HCT116 (cell line): ENCODE measurements around the gene TNFRSF1A. TPM values are rescaled to one million over a fixed set of nuclear protein-coding genes. Genes with fewer than 3 reads are reported as not detected.

Experiments used
- ATAC-seq: fragments of 200-7000 bp; cut with Tn5 transposase; 2 replicates; pipeline ENCODE4 v1.9.1; 2020; ENCODE audit warnings: mild to moderate bottlenecking, moderate library complexity
- BruUV-seq: library from RNA; stranded (reverse); fragments of 400-500 nt; replicated peaks from 2 replicates; lab custom pipeline; 2021; lab: Mats Ljungman, UMichigan
- CTCF ChIA-PET: fragments of 300-600 bp; sonication (Branson Sonifier 250); formaldehyde crosslinking; loops from one replicate; lab custom pipeline; 2021; ENCODE audit warnings: antibody characterized with exemption; lab: Charles Lee
- POLR2A ChIA-PET: fragments of 300-600, 350-600 bp; sonication (Branson Sonifier 250); formaldehyde crosslinking; loops from one replicate; lab custom pipeline; 2021; ENCODE audit warnings: antibody characterized with exemption; lab: Charles Lee
- RAD21 ChIA-PET, 2 experiments: fragments of 300-600 bp; sonication (Branson Sonifier 250); formaldehyde crosslinking; loops; one replicate each; lab custom pipeline; 2023; ENCODE audit warnings: low total read pairs in 2 of 2; ENCODE audit not compliant: uncharacterized antibody in 2 of 2, unreplicated experiment in 2 of 2, low non-redundant PET in 1 of 2; lab: Charles Lee
- DNase-seq: peaks from one replicate; pipeline ENCODE4 v3.0.0-alpha.2; 2010; ENCODE audit warnings: low read depth, low spot score
- H2AFZ ChIP-seq: fragments of 200-600 bp; shearing (Covaris generic), sonication (generic); 2 replicates; pipeline ENCODE4 v1.6.1; 2017; ENCODE audit warnings: low read depth, mixed run types, mixed read lengths, antibody characterized with exemption, low read length; ENCODE audit not compliant: poor library complexity, severe bottlenecking
- H3K27ac ChIP-seq: 2 replicates; pipeline ENCODE4 v1.5.1; 2012; ENCODE audit warnings: low read depth, low read length
- H3K27me3 ChIP-seq: fragments of 200-600 bp; sonication (generic); 2 replicates; pipeline ENCODE4 v1.6.1; 2016; ENCODE audit warnings: mixed run types, low read length, mixed read lengths; ENCODE audit not compliant: insufficient read depth
- H3K36me3 ChIP-seq, 2 experiments: fragments of 200-500 bp in 1 of 2; fragments of 200-600 bp in 1 of 2; sonication (Bioruptor generic) in 1 of 2; sonication (generic) in 1 of 2; 2 replicates each; pipeline versions ENCODE4 v1.5.1 to v1.6.1; 2014 to 2016; ENCODE audit warnings: low read length in 2 of 2, inconsistent platforms in 1 of 2, mixed read lengths in 1 of 2, mixed run types in 1 of 2; ENCODE audit not compliant: insufficient read depth in 2 of 2, control insufficient read depth in 1 of 2
- H3K4me1 ChIP-seq, 2 experiments: fragments of 200-600 bp in 1 of 2; sonication (generic) in 1 of 2; 2 replicates each; pipeline versions ENCODE4 v1.5.1 to v1.6.1; 2012 to 2017; ENCODE audit warnings: low read length in 2 of 2, inconsistent platforms in 1 of 2, mild to moderate bottlenecking in 1 of 2, mixed read lengths in 1 of 2, mixed run types in 1 of 2, moderate library complexity in 1 of 2; ENCODE audit not compliant: insufficient read depth in 2 of 2, control insufficient read depth in 1 of 2
- H3K4me2 ChIP-seq: fragments of 200-600 bp; sonication (generic); 2 replicates; pipeline ENCODE4 v1.6.1; 2017; ENCODE audit warnings: mixed run types, low read length, mixed read lengths
- H3K4me3 ChIP-seq, 2 experiments: fragments of 200-600 bp in 1 of 2; sonication (generic) in 1 of 2; replicated peaks in 1 of 2; 2 replicates each; pipeline ENCODE4 v1.5.1; 2011 to 2016; ENCODE audit warnings: low read length in 2 of 2, control low read depth in 1 of 2, low read depth in 1 of 2, mild to moderate bottlenecking in 1 of 2, mixed read lengths in 1 of 2, mixed run types in 1 of 2
- H3K79me2 ChIP-seq: fragments of 200-600 bp; sonication (generic); 2 replicates; pipeline ENCODE4 v1.6.1; 2017; ENCODE audit warnings: mild to moderate bottlenecking, mixed run types, low read length, moderate library complexity, mixed read lengths; ENCODE audit not compliant: insufficient read depth
- H3K9ac ChIP-seq: fragments of 200-600 bp; sonication (generic); 2 replicates; pipeline ENCODE4 v1.6.1; 2016; ENCODE audit warnings: low read length, mixed read lengths
- H3K9me2 ChIP-seq: fragments of 200-600 bp; sonication (generic), shearing (Covaris generic); 2 replicates; pipeline ENCODE4 v1.6.1; 2017; ENCODE audit warnings: mixed run types, mild to moderate bottlenecking, moderate library complexity; ENCODE audit not compliant: insufficient read depth
- H3K9me3 ChIP-seq, 2 experiments: fragments of 200-500 bp in 1 of 2; fragments of 200-600 bp in 1 of 2; sonication (Bioruptor generic) in 1 of 2; sonication (generic) in 1 of 2; 2 replicates each; pipeline ENCODE4 v1.6.1; 2014 to 2017; ENCODE audit warnings: low read length in 2 of 2, mixed read lengths in 2 of 2, inconsistent platforms in 1 of 2, low read depth in 1 of 2, mild to moderate bottlenecking in 1 of 2, mixed run types in 1 of 2, moderate library complexity in 1 of 2; ENCODE audit not compliant: control insufficient read depth in 1 of 2, insufficient read depth in 1 of 2
- H4K20me1 ChIP-seq: fragments of 200-600 bp; sonication (generic), shearing (Covaris generic); 2 replicates; pipeline ENCODE4 v1.6.1; 2017; ENCODE audit warnings: mixed run types, mild to moderate bottlenecking, moderate library complexity; ENCODE audit not compliant: insufficient read depth
- CBX3 ChIP-seq: IDR thresholded peaks from 2 replicates; pipeline ENCODE4 v1.6.1; 2012; ENCODE audit warnings: low read depth
- EGR1 ChIP-seq: IDR thresholded peaks from 2 replicates; pipeline ENCODE4 v1.6.1; 2012; ENCODE audit warnings: low read depth
- POLR2AphosphoS5 ChIP-seq: IDR thresholded peaks from 2 replicates; pipeline ENCODE4 v1.6.1; 2011; ENCODE audit warnings: mild to moderate bottlenecking, low read depth, low read length, moderate library complexity
- SIN3A ChIP-seq: IDR thresholded peaks from 2 replicates; pipeline ENCODE4 v1.6.1; 2012; ENCODE audit warnings: low read depth
- TCF7L2 ChIP-seq: IDR thresholded peaks from 2 replicates; pipeline ENCODE4 v1.7.0; 2011; ENCODE audit warnings: borderline replicate concordance, inconsistent platforms; ENCODE audit not compliant: insufficient read depth, insufficient read length; ENCODE audit errors: extremely low read depth
- ZBTB33 ChIP-seq: IDR thresholded peaks from 2 replicates; pipeline ENCODE4 v1.6.1; 2011; ENCODE audit warnings: mild to moderate bottlenecking, low read length, moderate library complexity; ENCODE audit not compliant: insufficient replicate concordance; ENCODE audit errors: extremely low read depth
- ZNF274 ChIP-seq: fragments of 200-500 bp; sonication (Bioruptor generic); IDR thresholded peaks from 2 replicates; pipeline ENCODE4 v1.6.1; 2014; ENCODE audit warnings: mild to moderate bottlenecking, low read depth, low read length, inconsistent platforms
- intact Hi-C: fragments of 100-400 bp; cut with micrococcal nuclease; formaldehyde crosslinking; loops from 2 replicates; pipeline ENCODE4 v1.10.0; 2022
- total RNA-seq: library from RNA; stranded (reverse); gene quantifications from one replicate; pipeline ENCODE4 v1.2.1, GENCODE V29; 2021; ENCODE audit not compliant: unreplicated experiment

The TNFRSF1A gene
- total RNA-seq, 1 experiment from 2014 or later, result 129 TPM

GRCh38 chr12:6327229-6328041 lies 14.4 kb downstream of the TNFRSF1A start:
- RAD21 ChIA-PET, result interaction anchor here in 1 of 2 experiments (0.6 kb wide), 1 partner anchor 40 kb away, joined by 4 read pairs; no protein-coding TSS in a partner anchor
- POLR2A ChIA-PET, result interaction anchor here (1.0 to 2.4 kb wide), 5 partner anchors 9 to 207 kb away, joined by 3 to 24 read pairs (median 3); partner anchors contain the start of gene GAPDH
- H3K4me1 ChIP-seq, result peaks cover 12 to 37% of the 10 kb centered on the region in 2 experiments
- no peak overlapping the region for H3K4me2 ChIP-seq
- CTCF ChIA-PET, result interaction anchor here (0.7 to 2.0 kb wide), 4 partner anchors 9 to 138 kb away, joined by 3 to 28 read pairs (median 10); no protein-coding TSS in a partner anchor
- H3K4me3 ChIP-seq, result no peak overlapping the region
- intact Hi-C loops, result no loop called here
- no peaks in the 10 kb centered on the region for H4K20me1 ChIP-seq
- TF ChIP-seq TCF7L2 (no peak), ZBTB33 (no peak), EGR1 (no peak), POLR2AphosphoS5 (peak; percentile 68), SIN3A (no peak), ZNF274 (no peak), CBX3 (no peak)
- TF ChIP-seq, all 23 proteins: peak for 1
- BruUV-seq, result TSS peak; percentile 24
- Histone ChIP-seq H3K9me2 (no peaks in the 10 kb centered on the region), H3K36me3 (peaks cover 27 to 35% of the 10 kb centered on the region in 2 experiments), H3K9me3 (no peaks in the 10 kb centered on the region), H3K79me2 (peaks cover 6% of the 10 kb centered on the region; the same call in 1 of the 2 replicates), H3K9ac (no peak overlapping the region), H3K27ac (0 out of 2 replicates have a peak overlapping the region, but pooled peaks have one; percentile 10), H2AFZ (no peak overlapping the region), H3K27me3 (no peaks in the 10 kb centered on the region)
- DNase-seq (no peak), ATAC-seq (no peak)
